Glutamatergic neuron (in vitro differentiated cells): ENCODE data around the gene DUSP2. TPM values are rescaled to one million over a fixed set of nuclear protein-coding genes. Genes with fewer than 3 reads are reported as not detected.

ENCODE experiments used
- DNase-seq: peaks from one replicate; pipeline ENCODE4 v3.0.0; 2022
- H3K27ac Mint-ChIP-seq: one replicate; pipeline ENCODE4 v1.8.0; 2020; ENCODE audit warnings: mild to moderate bottlenecking, mixed read lengths, inconsistent platforms; ENCODE audit not compliant: unreplicated experiment
- H3K27me3 Mint-ChIP-seq: one replicate; pipeline ENCODE4 v1.8.0; 2020; ENCODE audit warnings: mild to moderate bottlenecking, moderate library complexity, mixed read lengths, inconsistent platforms; ENCODE audit not compliant: unreplicated experiment
- H3K36me3 Mint-ChIP-seq: one replicate; pipeline ENCODE4 v1.8.0; 2020; ENCODE audit warnings: mild to moderate bottlenecking, mixed read lengths, inconsistent platforms; ENCODE audit not compliant: unreplicated experiment
- H3K4me1 Mint-ChIP-seq: one replicate; pipeline ENCODE4 v1.8.0; 2020; ENCODE audit warnings: mild to moderate bottlenecking, low read depth, mixed read lengths, inconsistent platforms; ENCODE audit not compliant: unreplicated experiment
- H3K4me3 Mint-ChIP-seq: one replicate; pipeline ENCODE4 v1.8.0; 2020; ENCODE audit warnings: mild to moderate bottlenecking, mixed read lengths, inconsistent platforms; ENCODE audit not compliant: unreplicated experiment
- H3K9me3 Mint-ChIP-seq: one replicate; pipeline ENCODE4 v1.8.0; 2020; ENCODE audit warnings: mild to moderate bottlenecking, moderate library complexity, mixed read lengths, inconsistent platforms; ENCODE audit not compliant: unreplicated experiment
- total RNA-seq: library from RNA; stranded (reverse); fragmentation: NEBNext Ultra II Directional; extraction: Animal tissue kit (Norgen Biotek cat#: 25700); gene quantifications from one replicate; pipeline ENCODE4 v1.2.1, GENCODE V29; 2021; ENCODE audit not compliant: unreplicated experiment
- TF ChIP-seq, protein P1 (sequence below): fragments of 200-600 bp; sonication (generic); IDR thresholded peaks from one replicate; pipeline ENCODE4 v1.5.0; 2021; ENCODE audit not compliant: partially characterized antibody, unreplicated experiment

The DUSP2 gene
- total RNA-seq, 1 donor from 2014 or later: 0.34 TPM

DNA sequence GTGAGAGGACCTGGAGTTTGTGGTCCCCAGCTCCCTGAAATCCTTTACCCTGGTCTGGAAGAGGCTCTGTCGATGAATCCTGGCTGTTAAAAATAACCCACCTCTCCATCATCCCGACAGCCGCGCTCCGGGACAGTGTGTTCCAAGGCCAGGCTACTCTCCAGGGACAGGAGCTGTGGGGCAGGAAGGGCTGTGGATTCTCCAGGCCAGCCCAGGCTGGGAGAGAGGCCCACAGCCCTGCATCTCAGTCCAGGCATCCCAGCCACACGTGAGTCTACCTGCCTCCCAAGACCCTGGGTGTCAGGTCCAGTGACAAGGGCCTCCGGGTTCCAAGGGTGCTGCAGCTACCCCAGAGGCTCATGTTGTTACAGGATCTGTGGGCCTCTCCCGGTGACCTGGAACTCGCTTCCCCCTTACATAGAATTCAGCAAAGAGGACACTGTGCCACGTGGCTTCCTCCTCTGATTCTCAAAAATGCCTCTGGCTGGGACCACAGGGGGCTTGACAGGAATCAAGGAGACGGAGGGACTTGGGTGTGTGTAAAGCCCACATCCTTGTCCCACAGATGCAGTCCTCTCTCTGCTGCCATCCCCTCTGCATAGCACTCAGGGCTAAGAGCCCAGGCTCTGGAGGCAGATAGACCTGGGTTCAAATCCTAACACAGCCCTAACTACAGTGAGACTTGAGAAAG is 46.2 kb downstream of the DUSP2 start:
- Mint-ChIP-seq H3K4me1 (peaks cover 4% of the 10 kb centered on the region), H3K9me3 (peaks cover 4% of the 10 kb centered on the region)
- DNase-seq: peak; percentile 18

DNA sequence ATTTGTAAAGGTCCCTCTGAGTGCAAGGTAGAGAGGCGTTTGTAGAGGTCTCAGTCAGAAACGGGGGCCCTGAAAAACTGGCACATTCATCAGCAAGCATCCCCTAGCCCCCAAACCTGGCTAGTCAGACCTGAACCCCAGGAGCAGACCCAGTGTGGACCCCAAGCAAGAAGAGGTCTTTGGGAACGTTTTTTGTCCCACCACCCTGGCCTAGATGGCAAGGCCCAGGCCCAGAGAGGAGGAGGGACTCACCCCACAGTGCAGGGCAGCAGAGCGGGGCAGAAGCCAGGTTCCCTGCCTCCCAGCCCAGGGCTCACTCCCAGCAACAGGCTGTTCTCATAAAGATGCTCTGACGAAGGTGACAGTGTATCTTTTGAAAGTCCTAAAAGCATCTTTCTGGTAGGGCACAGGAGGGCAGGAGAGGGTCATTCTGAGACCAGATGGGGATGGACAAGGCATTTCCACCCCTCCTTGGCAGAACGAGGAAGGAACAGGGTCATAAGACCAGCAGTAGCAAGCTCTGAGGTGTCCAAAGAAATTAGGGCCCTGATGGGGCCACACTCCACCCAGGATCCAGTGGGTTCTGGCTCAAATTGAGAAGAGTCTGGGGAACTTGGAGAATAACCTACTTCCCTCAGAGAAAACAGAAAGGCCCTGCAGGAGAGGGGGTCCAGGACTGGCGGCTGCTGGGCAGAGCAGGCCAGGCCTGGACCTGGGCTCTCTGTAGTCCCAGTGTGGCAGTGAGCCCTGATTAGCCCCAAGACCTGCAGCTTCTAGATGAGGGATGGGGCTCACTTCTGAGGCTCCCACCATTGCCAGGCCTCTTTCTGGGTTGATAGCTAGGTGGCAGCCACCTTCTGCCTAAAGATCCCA is 47.1 kb downstream of the DUSP2 start:
- no peak for DNase-seq
- Mint-ChIP-seq H3K4me3 (no peak overlapping the region), H3K4me1 (peaks cover 4% of the 10 kb centered on the region)

More for the DNA sequence above, 46.2 kb downstream of the DUSP2 start:
- Mint-ChIP-seq H3K27me3 (peaks cover 2% of the 10 kb centered on the region), H3K27ac (no peak overlapping the region), H3K4me3 (no peak overlapping the region), H3K36me3 (peaks cover 11% of the 10 kb centered on the region)
- TF ChIP-seq, protein P1, sequence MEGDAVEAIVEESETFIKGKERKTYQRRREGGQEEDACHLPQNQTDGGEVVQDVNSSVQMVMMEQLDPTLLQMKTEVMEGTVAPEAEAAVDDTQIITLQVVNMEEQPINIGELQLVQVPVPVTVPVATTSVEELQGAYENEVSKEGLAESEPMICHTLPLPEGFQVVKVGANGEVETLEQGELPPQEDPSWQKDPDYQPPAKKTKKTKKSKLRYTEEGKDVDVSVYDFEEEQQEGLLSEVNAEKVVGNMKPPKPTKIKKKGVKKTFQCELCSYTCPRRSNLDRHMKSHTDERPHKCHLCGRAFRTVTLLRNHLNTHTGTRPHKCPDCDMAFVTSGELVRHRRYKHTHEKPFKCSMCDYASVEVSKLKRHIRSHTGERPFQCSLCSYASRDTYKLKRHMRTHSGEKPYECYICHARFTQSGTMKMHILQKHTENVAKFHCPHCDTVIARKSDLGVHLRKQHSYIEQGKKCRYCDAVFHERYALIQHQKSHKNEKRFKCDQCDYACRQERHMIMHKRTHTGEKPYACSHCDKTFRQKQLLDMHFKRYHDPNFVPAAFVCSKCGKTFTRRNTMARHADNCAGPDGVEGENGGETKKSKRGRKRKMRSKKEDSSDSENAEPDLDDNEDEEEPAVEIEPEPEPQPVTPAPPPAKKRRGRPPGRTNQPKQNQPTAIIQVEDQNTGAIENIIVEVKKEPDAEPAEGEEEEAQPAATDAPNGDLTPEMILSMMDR: no peak

DNA sequence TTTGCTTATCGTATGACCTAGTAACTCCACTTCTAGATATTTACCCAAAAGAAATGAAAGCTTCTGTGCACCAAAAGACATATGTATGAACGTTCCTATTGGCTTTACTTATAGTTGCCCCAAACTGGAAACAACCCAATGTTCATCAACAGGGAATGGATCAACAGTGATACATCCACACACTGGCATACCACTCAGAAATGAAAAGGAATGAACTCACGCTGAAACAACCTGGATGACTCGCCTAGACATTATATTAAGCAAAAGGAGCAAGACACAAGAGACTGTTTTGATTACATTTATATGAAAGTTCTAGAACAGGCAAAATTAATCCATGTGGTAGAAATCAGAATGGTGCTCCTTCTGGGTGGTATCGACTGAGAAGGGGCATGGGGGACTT is 47.8 kb downstream of the DUSP2 start:
- peaks cover 2% of the 10 kb centered on the region for H3K27me3 Mint-ChIP-seq
- DNase-seq: no peak
- no peak overlapping the region for H3K4me3 Mint-ChIP-seq
- H3K9me3 Mint-ChIP-seq: peaks cover 4% of the 10 kb centered on the region
- H3K4me1 Mint-ChIP-seq: peaks cover 4% of the 10 kb centered on the region
- peaks cover 11% of the 10 kb centered on the region for H3K36me3 Mint-ChIP-seq
- TF ChIP-seq, protein P1: no peak
- no peak overlapping the region for H3K27ac Mint-ChIP-seq

More for the DNA sequence above, 47.1 kb downstream of the DUSP2 start:
- Mint-ChIP-seq H3K27ac (peak overlapping the region; percentile 33), H3K36me3 (peaks cover 11% of the 10 kb centered on the region), H3K27me3 (peaks cover 2% of the 10 kb centered on the region), H3K9me3 (peaks cover 4% of the 10 kb centered on the region)
- TF ChIP-seq, protein P1: no peak

DNA sequence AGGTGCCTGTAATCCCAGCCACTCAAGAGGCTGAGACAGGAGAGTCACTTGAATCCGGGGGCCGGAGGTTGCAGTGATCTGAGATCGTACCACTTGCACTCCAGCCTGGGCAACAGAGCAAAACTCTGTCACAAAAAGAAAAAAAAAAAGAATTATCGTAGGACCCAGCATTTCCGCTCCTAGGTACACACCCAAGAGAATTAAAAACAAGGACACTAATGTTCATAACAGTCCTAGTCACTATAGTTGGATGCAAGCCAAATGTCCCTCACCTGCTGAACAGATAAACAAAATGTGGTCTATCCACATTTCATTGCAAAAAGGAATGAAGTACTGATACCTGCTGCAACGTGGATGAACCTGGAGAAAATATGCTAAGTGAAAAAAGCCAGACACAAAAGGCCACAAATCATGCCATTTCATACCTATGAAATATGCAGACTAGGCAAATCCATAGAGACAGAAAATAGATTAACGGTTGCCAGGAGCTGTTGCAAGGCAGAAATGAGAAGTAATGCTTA is 50.1 kb downstream of the DUSP2 start:
- DNase-seq: no peak
- Mint-ChIP-seq H3K36me3 (peaks cover 11% of the 10 kb centered on the region), H3K4me3 (no peak overlapping the region), H3K4me1 (peaks cover 7% of the 10 kb centered on the region), H3K9me3 (peaks cover 4% of the 10 kb centered on the region), H3K27ac (no peak overlapping the region), H3K27me3 (peaks cover 7% of the 10 kb centered on the region)
- TF ChIP-seq, protein P1: no peak
